Testis (tissue), 2 donors: ENCODE data around the gene FBLN1.

Experiments used
- CTCF ChIP-seq, 3 experiments: fragments of 450-650 bp in 2 of 3; fragments of 200-600 bp in 1 of 3; sonication (generic) in 1 of 3; IDR thresholded peaks; one replicate each; pipeline ENCODE4 v1.5.1; 2016 to 2019; ENCODE audit warnings: antibody characterized with exemption in 3 of 3, mild to moderate bottlenecking in 2 of 3, moderate library complexity in 1 of 3
- POLR2A ChIP-seq: fragments of 450-650 bp; IDR thresholded peaks from one replicate; pipeline ENCODE4 v1.6.1; 2017; ENCODE audit warnings: antibody characterized with exemption, mild to moderate bottlenecking, moderate library complexity

- TF ChIP-seq CTCF (IDR thresholded peaks at IDR 0.05) (no peak), POLR2A (no peak)
Observed at GRCh38 chr22:45628515-45628914, 125.8 kb downstream of the FBLN1 start.
